Measurements from ENCODE around the gene LSR.
"Not testable (repeated sequence)": the region's sequence is repeated elsewhere in the genome, so short reads cannot be mapped to it uniquely, and the experiment has no call there.

LSR gene

DNA sequence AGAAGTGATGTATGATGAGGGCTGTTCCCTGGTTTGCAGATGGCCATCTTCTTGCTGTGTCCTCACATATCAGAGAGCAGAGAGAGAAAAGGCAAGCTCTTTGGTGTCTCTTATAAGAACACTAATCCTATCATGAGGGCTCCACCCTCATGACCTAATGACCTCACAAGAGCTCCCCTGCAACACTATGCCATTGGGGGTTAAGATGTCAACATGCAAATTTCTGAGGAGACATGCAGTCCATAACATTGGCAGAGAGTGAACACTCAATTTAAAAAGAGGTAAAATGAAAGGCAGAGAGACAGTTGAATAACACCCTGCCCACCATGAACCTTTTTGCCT is 31.2 kb upstream of the LSR start:
- DNase-seq (ENCODE audit: extremely low spot score): no peak
- POLR2A ChIA-PET: no interaction called here
- CTCF ChIA-PET: interaction anchor here (1.4 to 2.2 kb wide), 3 partner anchors 24 to 82 kb away, joined by 5 to 8 read pairs (median 6); partner anchors contain the start of gene LGI4
- TF ChIP-seq, protein P1, sequence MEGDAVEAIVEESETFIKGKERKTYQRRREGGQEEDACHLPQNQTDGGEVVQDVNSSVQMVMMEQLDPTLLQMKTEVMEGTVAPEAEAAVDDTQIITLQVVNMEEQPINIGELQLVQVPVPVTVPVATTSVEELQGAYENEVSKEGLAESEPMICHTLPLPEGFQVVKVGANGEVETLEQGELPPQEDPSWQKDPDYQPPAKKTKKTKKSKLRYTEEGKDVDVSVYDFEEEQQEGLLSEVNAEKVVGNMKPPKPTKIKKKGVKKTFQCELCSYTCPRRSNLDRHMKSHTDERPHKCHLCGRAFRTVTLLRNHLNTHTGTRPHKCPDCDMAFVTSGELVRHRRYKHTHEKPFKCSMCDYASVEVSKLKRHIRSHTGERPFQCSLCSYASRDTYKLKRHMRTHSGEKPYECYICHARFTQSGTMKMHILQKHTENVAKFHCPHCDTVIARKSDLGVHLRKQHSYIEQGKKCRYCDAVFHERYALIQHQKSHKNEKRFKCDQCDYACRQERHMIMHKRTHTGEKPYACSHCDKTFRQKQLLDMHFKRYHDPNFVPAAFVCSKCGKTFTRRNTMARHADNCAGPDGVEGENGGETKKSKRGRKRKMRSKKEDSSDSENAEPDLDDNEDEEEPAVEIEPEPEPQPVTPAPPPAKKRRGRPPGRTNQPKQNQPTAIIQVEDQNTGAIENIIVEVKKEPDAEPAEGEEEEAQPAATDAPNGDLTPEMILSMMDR (IDR thresholded peaks at IDR 0.05; ENCODE audit: control extremely low read depth, extremely low read depth, low read depth, missing control alignments): no peak

DNA sequence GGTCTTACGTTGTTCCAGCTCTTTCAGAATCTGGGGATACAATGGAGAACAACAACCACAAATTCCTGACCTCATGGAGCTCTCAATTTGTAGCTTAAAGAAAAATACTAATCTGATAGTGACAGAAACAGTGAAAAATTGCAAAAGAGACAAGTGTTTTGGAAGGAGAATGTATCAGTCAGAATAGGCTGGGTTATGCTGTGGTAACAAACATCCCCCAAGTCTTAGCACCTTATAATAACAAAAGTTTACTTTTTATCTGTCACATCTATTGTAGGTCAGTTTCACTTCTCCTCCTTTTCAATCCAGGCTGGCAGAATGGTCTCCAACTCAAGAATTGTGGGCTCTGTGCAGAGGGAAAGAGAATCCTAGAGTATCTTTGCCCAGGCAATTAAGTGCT is 29.8 kb upstream of the LSR start:
- CTCF ChIA-PET: no interaction called here
- POLR2A ChIA-PET: no interaction called here
- DNase-seq (ENCODE audit: extremely low spot score): no peak
- TF ChIP-seq, protein P1 (IDR thresholded peaks at IDR 0.05; ENCODE audit: control extremely low read depth, extremely low read depth, low read depth, missing control alignments): no peak

DNA sequence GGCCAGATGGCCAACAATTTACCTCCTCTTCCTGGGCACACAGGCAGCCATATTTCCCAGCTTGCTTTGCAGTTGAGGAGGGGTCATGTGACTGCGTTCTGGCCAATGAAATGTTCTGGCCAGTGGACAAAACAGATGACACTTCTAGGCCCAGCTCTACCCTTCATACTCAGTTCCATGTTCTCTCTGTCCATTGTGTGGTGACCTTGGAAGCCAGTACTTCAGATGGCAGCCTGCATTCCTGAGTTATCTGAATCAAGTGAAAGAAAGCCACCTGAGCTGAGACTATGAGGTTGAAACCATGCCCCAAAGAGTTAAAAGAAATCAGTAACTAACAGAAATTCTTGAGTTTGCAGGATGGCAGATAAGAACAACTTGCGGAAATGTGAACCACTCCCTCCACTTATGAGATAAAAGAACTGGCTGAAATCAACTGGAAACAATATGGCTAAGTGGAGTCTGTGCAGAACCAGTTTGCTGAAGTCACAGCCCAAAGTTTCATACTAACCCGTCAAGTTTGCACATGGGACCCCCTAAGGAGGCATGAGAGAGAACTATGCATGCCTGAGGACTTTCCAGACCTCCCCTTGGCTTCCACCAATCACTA is 28.4 kb upstream of the LSR start:
- ChIA-PET CTCF (interaction anchor here (0.7 kb wide), 1 partner anchor 79 kb away, joined by 3 read pairs; no protein-coding TSS in a partner anchor), POLR2A (no interaction called here)
- no peak for DNase-seq (ENCODE audit: extremely low spot score)
- TF ChIP-seq, protein P1 (IDR thresholded peaks at IDR 0.05; ENCODE audit: control extremely low read depth, extremely low read depth, low read depth, missing control alignments): no peak

DNA sequence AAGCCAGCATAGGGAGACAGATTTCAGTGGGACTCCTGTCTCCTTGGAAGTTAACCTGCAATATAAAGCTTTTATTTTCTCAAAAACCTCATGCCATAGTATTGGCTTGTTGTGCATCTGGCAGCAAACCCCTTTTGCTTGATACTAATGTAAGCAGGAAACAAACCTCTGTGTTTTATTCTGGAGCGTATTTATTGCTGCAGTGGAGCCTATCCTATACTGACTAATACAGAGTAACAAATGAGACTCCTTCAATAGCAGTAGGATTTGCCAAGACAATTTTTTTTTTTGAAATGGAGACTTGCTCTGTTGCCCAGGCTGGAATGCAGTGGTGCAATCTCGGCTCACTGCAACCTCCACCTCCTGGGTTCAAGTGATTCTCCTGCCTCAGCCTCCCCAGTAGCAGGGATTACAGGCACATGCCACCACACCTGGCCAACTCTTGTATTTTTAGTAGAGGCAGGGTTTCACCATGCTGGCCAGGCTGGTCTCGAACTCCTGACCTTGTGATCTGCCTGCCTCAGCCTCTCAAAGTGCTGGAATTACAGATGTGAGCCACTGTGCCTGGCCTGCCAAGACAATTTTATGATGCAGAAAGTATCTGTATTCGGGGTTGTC is 27.7 kb upstream of the LSR start:
- DNase-seq (ENCODE audit: extremely low spot score); POLR2A ChIA-PET: not testable (repeated sequence)
- CTCF ChIA-PET: interaction anchor here (0.7 kb wide), 1 partner anchor 79 kb away, joined by 3 read pairs; no protein-coding TSS in a partner anchor

DNA sequence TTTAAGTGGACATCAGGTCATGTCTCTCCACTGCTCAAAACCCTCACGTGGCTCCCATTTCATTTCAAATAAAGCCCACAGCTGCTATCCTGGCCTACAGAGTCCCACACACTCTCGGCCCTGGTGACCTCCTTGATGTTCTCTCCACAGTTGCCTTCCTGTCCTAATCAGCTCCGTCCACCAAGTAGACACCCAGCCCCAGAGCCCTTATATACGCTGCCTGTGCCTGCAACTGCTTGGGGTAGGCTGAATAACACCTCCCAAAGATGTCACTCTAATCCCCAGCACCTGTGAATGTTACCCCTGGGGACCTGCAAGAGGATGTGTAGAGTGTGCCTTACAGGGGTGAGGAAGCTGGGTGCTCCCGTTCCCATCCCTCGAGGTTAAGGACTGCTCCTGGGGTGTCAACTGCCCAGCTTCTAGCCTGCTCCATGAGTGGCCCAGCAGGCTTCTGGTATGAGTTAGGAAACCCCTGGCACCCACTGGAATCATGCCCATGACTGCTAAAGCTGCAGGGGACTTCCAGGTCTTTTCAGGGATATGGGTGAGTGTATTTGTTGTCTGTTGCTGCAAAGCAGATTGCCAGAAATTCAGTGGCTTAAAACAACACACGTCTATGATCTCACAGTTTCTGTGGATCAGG is 26.3 kb upstream of the LSR start:
- POLR2A ChIA-PET: no interaction called here
- peak; percentile 2 for DNase-seq (ENCODE audit: extremely low spot score)
- TF ChIP-seq, protein P1 (IDR thresholded peaks at IDR 0.05; ENCODE audit: control extremely low read depth, extremely low read depth, low read depth, missing control alignments): no peak
- CTCF ChIA-PET: interaction anchor here (1.0 to 1.5 kb wide), 3 partner anchors 13 to 155 kb away, joined by 3 to 4 read pairs (median 4); no protein-coding TSS in a partner anchor

DNA sequence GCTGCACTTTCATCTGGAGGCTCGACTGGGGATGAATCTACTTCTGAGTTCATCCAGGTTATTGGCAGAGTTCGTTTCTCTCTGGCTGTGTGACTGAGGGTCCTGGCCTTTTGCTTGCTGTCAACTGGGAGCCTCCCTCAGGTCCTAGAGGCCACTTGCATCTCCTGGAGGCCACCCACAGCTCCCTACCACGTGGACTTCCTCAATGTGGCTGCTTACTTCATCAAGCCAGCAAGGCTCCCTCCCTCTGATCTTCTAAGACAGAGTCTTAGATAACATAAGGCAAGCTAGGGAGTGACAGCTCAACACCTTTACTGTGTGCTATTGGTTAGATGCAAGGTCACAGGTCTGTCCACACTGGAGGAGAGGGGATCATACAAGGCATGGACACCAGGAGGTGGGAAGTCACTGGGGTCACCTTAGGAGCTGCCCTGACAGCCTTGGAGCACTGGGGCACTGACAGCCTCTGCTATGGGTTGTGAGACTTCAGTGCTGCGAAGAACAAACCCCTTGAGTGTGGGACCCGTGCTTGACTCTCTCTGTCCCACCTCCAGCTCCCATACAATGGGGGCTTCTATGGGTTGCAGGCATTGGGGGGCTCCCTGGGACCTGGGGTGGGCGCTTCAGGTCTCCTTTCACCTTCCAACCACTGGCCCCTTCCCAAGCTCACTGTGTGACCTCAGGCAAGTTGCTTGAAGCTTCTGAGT is 25.6 kb upstream of the LSR start:
- CTCF ChIA-PET: interaction anchor here (1.0 to 1.5 kb wide), 3 partner anchors 12 to 155 kb away, joined by 3 to 4 read pairs (median 4); no protein-coding TSS in a partner anchor
- TF ChIP-seq, protein P1 (IDR thresholded peaks at IDR 0.05; ENCODE audit: control extremely low read depth, extremely low read depth, low read depth, missing control alignments): no peak
- POLR2A ChIA-PET: no interaction called here
- peak; percentile 5 for DNase-seq (ENCODE audit: extremely low spot score)

Measured in GM10248 (cell line).